DND-41 (cell line): Measurements from ENCODE around the gene PSTPIP1.

Source experiments
- EZH2 ChIP-seq: IDR thresholded peaks from 3 replicates; pipeline ENCODE4 v1.6.1; 2012; ENCODE audit warnings: borderline replicate concordance, low read depth, mild to moderate bottlenecking, moderate library complexity, low read length, inconsistent platforms; ENCODE audit not compliant: severe bottlenecking
- TF ChIP-seq, protein P1 (sequence below): IDR thresholded peaks from 2 replicates; pipeline ENCODE4 v1.5.1; 2012; ENCODE audit warnings: borderline replicate concordance, low read length, moderate library complexity, mild to moderate bottlenecking; ENCODE audit not compliant: poor library complexity, severe bottlenecking; ENCODE audit errors: extremely low read depth

DNA sequence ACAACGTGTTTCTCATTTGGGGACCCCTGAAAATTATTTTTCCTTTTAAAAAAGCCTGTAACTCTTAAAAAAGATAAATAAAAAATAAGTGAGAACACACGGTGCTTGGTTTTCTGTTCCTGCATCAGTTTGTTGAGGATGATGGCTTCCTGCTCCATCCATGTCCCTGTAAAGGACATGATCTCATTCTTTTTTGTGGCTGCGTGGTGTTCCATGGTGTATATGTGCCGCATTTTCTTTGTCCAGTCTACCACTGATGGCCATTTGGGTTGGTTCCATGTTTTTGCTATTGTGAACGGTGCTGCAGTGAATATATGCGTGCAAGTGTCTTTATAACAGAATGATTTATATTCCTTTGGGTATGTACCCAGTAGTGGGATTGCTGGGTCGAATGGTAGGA lies 73.7 kb downstream of the PSTPIP1 start:
- TF ChIP-seq, protein P1, sequence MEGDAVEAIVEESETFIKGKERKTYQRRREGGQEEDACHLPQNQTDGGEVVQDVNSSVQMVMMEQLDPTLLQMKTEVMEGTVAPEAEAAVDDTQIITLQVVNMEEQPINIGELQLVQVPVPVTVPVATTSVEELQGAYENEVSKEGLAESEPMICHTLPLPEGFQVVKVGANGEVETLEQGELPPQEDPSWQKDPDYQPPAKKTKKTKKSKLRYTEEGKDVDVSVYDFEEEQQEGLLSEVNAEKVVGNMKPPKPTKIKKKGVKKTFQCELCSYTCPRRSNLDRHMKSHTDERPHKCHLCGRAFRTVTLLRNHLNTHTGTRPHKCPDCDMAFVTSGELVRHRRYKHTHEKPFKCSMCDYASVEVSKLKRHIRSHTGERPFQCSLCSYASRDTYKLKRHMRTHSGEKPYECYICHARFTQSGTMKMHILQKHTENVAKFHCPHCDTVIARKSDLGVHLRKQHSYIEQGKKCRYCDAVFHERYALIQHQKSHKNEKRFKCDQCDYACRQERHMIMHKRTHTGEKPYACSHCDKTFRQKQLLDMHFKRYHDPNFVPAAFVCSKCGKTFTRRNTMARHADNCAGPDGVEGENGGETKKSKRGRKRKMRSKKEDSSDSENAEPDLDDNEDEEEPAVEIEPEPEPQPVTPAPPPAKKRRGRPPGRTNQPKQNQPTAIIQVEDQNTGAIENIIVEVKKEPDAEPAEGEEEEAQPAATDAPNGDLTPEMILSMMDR, result no peak
- no peak for TF ChIP-seq EZH2
